MM.1S (cell line): ENCODE results near the gene ATG2B.

Experiments used
- EZH2 ChIP-seq: fragments of 300-600 bp; sonication (generic); optimal IDR thresholded peaks from 2 replicates; pipeline ENCODE3; 2017; ENCODE audit warnings: low read depth, mild to moderate bottlenecking, antibody characterized with exemption, low read length, mixed read lengths
- EZH2phosphoT487 ChIP-seq: fragments of 300-600 bp; sonication (generic); IDR thresholded peaks from 2 replicates; pipeline ENCODE4 v1.6.1; 2018; ENCODE audit warnings: antibody characterized with exemption, low read length
- TF ChIP-seq, protein P1 (sequence below): fragments of 300-600 bp; sonication (generic); IDR thresholded peaks from 2 replicates; pipeline ENCODE4 v1.5.1; 2016; ENCODE audit warnings: antibody characterized with exemption, low read length, mixed read lengths

DNA sequence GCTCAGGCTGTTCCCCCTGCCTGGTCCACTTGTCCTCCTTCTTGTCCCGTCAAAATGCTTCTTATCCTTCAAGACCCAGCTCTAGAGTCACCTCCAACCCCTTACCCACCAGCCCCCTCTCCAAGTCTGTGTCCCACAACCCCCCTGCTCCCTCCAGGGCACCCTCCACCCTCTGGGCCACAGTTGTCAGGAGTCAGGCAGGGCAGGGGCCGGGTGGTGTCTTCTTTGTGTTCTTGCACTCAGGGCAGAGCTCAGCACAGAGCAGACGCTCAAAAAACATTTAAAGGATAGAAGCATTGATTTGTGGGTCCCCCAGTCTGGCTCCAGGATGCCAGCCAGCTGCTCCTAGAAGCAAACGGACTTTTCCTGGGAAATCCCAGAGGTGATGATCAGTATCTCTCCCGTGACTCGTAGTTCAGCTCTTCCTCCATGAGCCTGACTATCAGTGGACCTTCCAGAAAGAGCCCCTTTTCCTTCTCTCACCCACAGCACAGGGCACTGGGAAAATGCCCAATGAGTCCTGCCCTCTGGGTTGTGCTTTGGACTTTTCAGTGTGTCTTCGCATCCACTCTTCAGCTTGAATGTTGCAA is 124.4 kb downstream of the ATG2B start:
- TF ChIP-seq, protein P1, sequence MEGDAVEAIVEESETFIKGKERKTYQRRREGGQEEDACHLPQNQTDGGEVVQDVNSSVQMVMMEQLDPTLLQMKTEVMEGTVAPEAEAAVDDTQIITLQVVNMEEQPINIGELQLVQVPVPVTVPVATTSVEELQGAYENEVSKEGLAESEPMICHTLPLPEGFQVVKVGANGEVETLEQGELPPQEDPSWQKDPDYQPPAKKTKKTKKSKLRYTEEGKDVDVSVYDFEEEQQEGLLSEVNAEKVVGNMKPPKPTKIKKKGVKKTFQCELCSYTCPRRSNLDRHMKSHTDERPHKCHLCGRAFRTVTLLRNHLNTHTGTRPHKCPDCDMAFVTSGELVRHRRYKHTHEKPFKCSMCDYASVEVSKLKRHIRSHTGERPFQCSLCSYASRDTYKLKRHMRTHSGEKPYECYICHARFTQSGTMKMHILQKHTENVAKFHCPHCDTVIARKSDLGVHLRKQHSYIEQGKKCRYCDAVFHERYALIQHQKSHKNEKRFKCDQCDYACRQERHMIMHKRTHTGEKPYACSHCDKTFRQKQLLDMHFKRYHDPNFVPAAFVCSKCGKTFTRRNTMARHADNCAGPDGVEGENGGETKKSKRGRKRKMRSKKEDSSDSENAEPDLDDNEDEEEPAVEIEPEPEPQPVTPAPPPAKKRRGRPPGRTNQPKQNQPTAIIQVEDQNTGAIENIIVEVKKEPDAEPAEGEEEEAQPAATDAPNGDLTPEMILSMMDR, result no peak
- no peak for TF ChIP-seq EZH2phosphoT487
- no peak for TF ChIP-seq EZH2
